Smooth muscle cell (in vitro differentiated cells): ENCODE data around the gene SYNE1. TPM values are rescaled to one million over a fixed set of nuclear protein-coding genes. Genes with fewer than 3 reads are reported as not detected.
"Not testable (repeated sequence)": the region's sequence is repeated elsewhere in the genome, so short reads cannot be mapped to it uniquely, and the experiment has no call there.

ENCODE experiments used
- DNase-seq: peaks from one replicate; lab custom pipeline; 2025; ENCODE audit not compliant: unreplicated experiment; lab: John Stamatoyannopoulos, UW
- H2AFZ ChIP-seq: fragments of 200-600 bp; sonication (generic); 2 replicates; pipeline ENCODE4 v1.6.0; 2016; ENCODE audit warnings: antibody characterized with exemption, low read depth, mild to moderate bottlenecking
- H3F3A ChIP-seq: fragments of 200-600 bp; sonication (generic); 2 replicates; pipeline ENCODE4 v1.6.0; 2017; ENCODE audit warnings: antibody characterized with exemption, low read depth
- H3K27ac ChIP-seq: fragments of 200-600 bp; sonication (generic); 2 replicates; pipeline ENCODE4 v1.5.1; 2016; ENCODE audit warnings: low read depth, mild to moderate bottlenecking
- H3K27me3 ChIP-seq: fragments of 200-600 bp; sonication (generic); 2 replicates; pipeline ENCODE4 v1.6.1; 2016; ENCODE audit warnings: low read depth, mild to moderate bottlenecking
- H3K36me3 ChIP-seq: fragments of 200-600 bp; sonication (generic); 2 replicates; pipeline ENCODE4 v1.5.1; 2016; ENCODE audit warnings: low read depth
- H3K4me1 ChIP-seq: fragments of 200-600 bp; sonication (generic); 2 replicates; pipeline ENCODE4 v1.5.1; 2016; ENCODE audit warnings: low read depth
- H3K4me2 ChIP-seq: fragments of 200-600 bp; sonication (generic); 2 replicates; pipeline ENCODE4 v1.6.0; 2016; ENCODE audit warnings: mild to moderate bottlenecking
- H3K4me3 ChIP-seq: fragments of 200-600 bp; sonication (generic); 2 replicates; pipeline ENCODE4 v1.5.1; 2016; ENCODE audit warnings: mild to moderate bottlenecking
- H3K79me2 ChIP-seq: fragments of 200-600 bp; sonication (generic); 2 replicates; pipeline ENCODE4 v1.6.0; 2016; ENCODE audit warnings: low read depth, mild to moderate bottlenecking
- H3K9ac ChIP-seq: fragments of 200-600 bp; sonication (generic); 2 replicates; pipeline ENCODE4 v1.6.0; 2016; ENCODE audit warnings: low read depth
- H3K9me3 ChIP-seq: fragments of 200-600 bp; sonication (generic); replicated peaks from 2 replicates; pipeline ENCODE4 v1.5.1; 2016; ENCODE audit warnings: low read depth
- H4K20me1 ChIP-seq: fragments of 200-600 bp; sonication (generic); 2 replicates; pipeline ENCODE4 v1.6.0; 2016; ENCODE audit warnings: low read depth
- WGBS: methylation state at CpG from one replicate; pipeline ENCODE4 v1.1.7; 2016; ENCODE audit warnings: low lambda C conversion rate; 5-methylcytosine and 5-hydroxymethylcytosine counted together
- polyA plus RNA-seq: library from polyadenylated mRNA; unstranded; fragments of >200 nt; fragmentation: Nextera tagmentation; extraction: Ambion mirVana; gene quantifications from 2 replicates; pipeline ENCODE4 v1.2.1, GENCODE V29; 2016
- total RNA-seq: library from RNA; depleted of rRNA; stranded (reverse); fragments of >200 nt; gene quantifications from 2 replicates; pipeline ENCODE4 v1.2.3, GENCODE V29; 2014
- TF ChIP-seq, protein P1 (sequence below): fragments of 200-600 bp; sonication (generic); IDR thresholded peaks from 2 replicates; pipeline ENCODE4 v1.5.1; 2017; ENCODE audit warnings: borderline replicate concordance, mild to moderate bottlenecking, antibody characterized with exemption; ENCODE audit not compliant: insufficient read depth, poor library complexity, severe bottlenecking

Gene SYNE1
- total and polyA plus RNA-seq, 2 experiments from 2014 or later = 18.2 to 56.2 TPM

DNA sequence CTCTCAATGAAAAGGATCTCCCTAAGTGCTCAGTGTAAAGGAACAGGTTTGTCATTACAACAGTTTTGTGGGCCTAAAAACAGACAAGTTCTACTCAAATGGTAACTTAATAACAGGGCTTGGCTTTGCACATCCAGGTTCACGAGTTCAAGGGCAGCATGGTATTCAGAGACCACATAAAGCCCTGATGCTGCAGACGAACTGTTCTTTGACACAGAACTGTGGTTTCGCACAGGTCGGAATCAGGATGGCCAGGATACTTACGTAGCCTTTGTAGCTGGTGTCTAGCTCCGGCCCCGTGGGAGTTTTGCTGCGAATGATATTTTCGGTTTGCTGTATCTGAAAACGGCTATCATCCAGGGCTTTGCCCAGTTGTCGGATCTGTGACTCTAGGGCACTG lies 493.8 kb downstream of the SYNE1 start:
- H3K27ac ChIP-seq = no peak overlapping the region
- DNase-seq = no peak
- no peaks in the 10 kb centered on the region for H3K9me3 ChIP-seq
- TF ChIP-seq, protein P1, sequence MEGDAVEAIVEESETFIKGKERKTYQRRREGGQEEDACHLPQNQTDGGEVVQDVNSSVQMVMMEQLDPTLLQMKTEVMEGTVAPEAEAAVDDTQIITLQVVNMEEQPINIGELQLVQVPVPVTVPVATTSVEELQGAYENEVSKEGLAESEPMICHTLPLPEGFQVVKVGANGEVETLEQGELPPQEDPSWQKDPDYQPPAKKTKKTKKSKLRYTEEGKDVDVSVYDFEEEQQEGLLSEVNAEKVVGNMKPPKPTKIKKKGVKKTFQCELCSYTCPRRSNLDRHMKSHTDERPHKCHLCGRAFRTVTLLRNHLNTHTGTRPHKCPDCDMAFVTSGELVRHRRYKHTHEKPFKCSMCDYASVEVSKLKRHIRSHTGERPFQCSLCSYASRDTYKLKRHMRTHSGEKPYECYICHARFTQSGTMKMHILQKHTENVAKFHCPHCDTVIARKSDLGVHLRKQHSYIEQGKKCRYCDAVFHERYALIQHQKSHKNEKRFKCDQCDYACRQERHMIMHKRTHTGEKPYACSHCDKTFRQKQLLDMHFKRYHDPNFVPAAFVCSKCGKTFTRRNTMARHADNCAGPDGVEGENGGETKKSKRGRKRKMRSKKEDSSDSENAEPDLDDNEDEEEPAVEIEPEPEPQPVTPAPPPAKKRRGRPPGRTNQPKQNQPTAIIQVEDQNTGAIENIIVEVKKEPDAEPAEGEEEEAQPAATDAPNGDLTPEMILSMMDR = no peak
- no peaks in the 10 kb centered on the region for H3K27me3 ChIP-seq
- no peak overlapping the region for H3K9ac ChIP-seq
- peaks cover 9% of the 10 kb centered on the region for H3K36me3 ChIP-seq
- H3K4me3 ChIP-seq = no peak overlapping the region
- H2AFZ ChIP-seq = no peak overlapping the region
- no peaks in the 10 kb centered on the region for H3K79me2 ChIP-seq
- 98% methylated on average over 11 of the region's 11 CpGs for WGBS
- no peak overlapping the region for H3K4me2 ChIP-seq
- H3K4me1 ChIP-seq = no peaks in the 10 kb centered on the region
- no peaks in the 10 kb centered on the region for H3F3A ChIP-seq
- peaks cover 8% of the 10 kb centered on the region for H4K20me1 ChIP-seq

DNA sequence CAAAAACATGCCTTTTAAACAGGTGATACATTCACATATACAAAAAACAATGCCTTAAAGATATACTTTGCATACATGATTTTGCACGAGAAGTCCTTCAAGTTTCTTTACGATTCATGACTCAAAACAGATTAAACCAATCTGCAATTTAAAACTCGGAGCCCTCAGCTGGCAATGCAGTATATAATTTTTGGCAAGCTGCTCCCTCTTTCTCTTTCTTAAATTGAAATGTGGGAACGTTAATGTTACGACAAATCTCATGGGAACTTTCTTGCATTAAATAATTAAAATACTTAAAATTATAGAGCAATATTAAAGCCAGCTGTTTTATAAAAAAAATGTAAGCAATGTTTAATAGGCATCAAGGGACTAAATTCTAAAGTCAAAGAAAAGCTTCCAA lies 495.1 kb downstream of the SYNE1 start:
- WGBS = 96% methylated on average over 5 of the region's 5 CpGs

DNA sequence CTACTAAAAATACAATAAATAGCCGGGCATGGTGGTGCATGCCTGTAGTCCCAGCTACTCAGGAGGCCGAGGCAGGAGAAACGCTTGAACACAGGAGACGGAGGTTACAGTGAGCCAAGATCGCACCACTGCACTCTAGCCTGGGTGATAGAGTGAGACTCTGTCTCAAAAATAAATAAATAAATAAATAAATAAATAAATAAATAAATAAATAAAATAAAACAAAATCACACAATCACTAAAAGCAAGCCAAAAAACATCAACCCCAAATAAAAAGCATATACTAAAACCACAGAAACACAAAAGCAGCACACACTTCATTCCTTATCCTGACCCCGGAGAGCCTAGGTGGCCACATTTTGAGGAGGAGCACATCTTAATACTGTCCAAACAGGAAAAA lies 498.8 kb downstream of the SYNE1 start:
- not testable (repeated sequence) for DNase-seq, H3K4me2 ChIP-seq, H3K4me1 ChIP-seq, H4K20me1 ChIP-seq, H3K9me3 ChIP-seq, H3K27me3 ChIP-seq, H3K9ac ChIP-seq, H3F3A ChIP-seq, H3K79me2 ChIP-seq, H2AFZ ChIP-seq, H3K27ac ChIP-seq, H3K4me3 ChIP-seq
- H3K36me3 ChIP-seq = peaks cover 22% of the 10 kb centered on the region
- 96% methylated on average over 6 of the region's 6 CpGs for WGBS

More for the DNA sequence above, 495.1 kb downstream of the SYNE1 start:
- H3K27ac ChIP-seq = no peak overlapping the region
- H3K36me3 ChIP-seq = peaks cover 9% of the 10 kb centered on the region
- peaks cover 6% of the 10 kb centered on the region for H4K20me1 ChIP-seq
- no peaks in the 10 kb centered on the region for H3F3A ChIP-seq
- H3K9ac ChIP-seq = no peak overlapping the region
- no peak overlapping the region for H3K4me3 ChIP-seq
- no peaks in the 10 kb centered on the region for H3K9me3 ChIP-seq
- DNase-seq = no peak
- TF ChIP-seq, protein P1 = no peak
- no peaks in the 10 kb centered on the region for H3K4me1 ChIP-seq
- no peak overlapping the region for H2AFZ ChIP-seq
- H3K27me3 ChIP-seq = no peaks in the 10 kb centered on the region
- no peaks in the 10 kb centered on the region for H3K79me2 ChIP-seq
- H3K4me2 ChIP-seq = no peak overlapping the region

DNA sequence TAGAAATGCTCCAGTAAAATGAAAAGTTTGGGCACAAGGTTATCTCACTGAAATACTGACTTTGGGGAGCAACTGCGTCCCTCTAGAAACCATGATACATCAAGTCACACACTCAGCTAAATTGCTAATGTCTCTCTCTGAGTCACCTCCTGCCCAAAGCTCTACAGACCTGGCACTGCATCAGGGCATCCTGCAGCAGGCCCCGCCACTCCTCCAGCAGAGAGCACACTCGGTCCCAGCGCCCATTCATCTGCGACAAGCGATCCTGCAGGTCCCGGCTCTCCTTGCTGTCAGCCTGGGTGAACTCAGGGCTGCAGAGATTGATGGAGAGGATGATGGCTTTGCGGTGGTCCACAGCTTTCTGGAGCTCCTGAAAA lies 500.7 kb downstream of the SYNE1 start:
- Histone ChIP-seq H3K27me3 (no peaks in the 10 kb centered on the region), H3K79me2 (no peaks in the 10 kb centered on the region), H3F3A (no peaks in the 10 kb centered on the region), H3K9me3 (no peaks in the 10 kb centered on the region), H4K20me1 (no peaks in the 10 kb centered on the region), H3K9ac (no peak overlapping the region), H2AFZ (no peak overlapping the region), H3K4me1 (no peaks in the 10 kb centered on the region), H3K36me3 (peaks cover 31% of the 10 kb centered on the region), H3K4me3 (no peak overlapping the region), H3K27ac (no peak overlapping the region), H3K4me2 (no peak overlapping the region)
- DNase-seq = no peak
- 90% methylated on average over 8 of the region's 8 CpGs for WGBS
- TF ChIP-seq, protein P1 = no peak
